MM.1S (cell line): ENCODE measurements around the gene BLTP3B.

Experiments
- CTCF ChIP-seq: fragments of 300-600 bp; sonication (generic); IDR thresholded peaks from 2 replicates; pipeline ENCODE4 v1.5.1; 2016; ENCODE audit warnings: antibody characterized with exemption, low read length, mixed read lengths
- EZH2 ChIP-seq: fragments of 300-600 bp; sonication (generic); optimal IDR thresholded peaks from 2 replicates; pipeline ENCODE3; 2017; ENCODE audit warnings: low read depth, mild to moderate bottlenecking, antibody characterized with exemption, low read length, mixed read lengths

GRCh38 chr12:100142851-100143559, at the start of gene BLTP3B:
- TF ChIP-seq CTCF (no peak), EZH2 (no peak)
